ENCODE results near the gene VPS33B.

The VPS33B gene

GRCh38 chr15:90979582-90979981 lies 42.8 kb downstream of the VPS33B start:
- DNase-seq, result no peak

GRCh38 chr15:90974216-90974615 lies 48.2 kb downstream of the VPS33B start:
- no peak for ATAC-seq
- DNase-seq, result no peak

More at GRCh38 chr15:90979582-90979981, 42.8 kb downstream of the VPS33B start:
- ATAC-seq, result no peak

- no peak for DNase-seq
- ATAC-seq, result no peak
Observed at GRCh38 chr15:90972133-90972532, 50.3 kb downstream of the VPS33B start.

GRCh38 chr15:90970274-90970673 lies 52.1 kb downstream of the VPS33B start:
- DNase-seq (no peak), ATAC-seq (no peak)

GRCh38 chr15:90968434-90968833 lies 54.0 kb downstream of the VPS33B start:
- DNase-seq (no peak), ATAC-seq (no peak)

- DNase-seq (no peak), ATAC-seq (no peak)
Observed at GRCh38 chr15:90967206-90967605, 55.2 kb downstream of the VPS33B start.

- DNase-seq, result no peak
- no peak for ATAC-seq
Observed at GRCh38 chr15:90966262-90966661, 56.1 kb downstream of the VPS33B start.

GRCh38 chr15:90962021-90962420 lies 60.4 kb downstream of the VPS33B start:
- ATAC-seq (no peak), DNase-seq (no peak)

- ATAC-seq (no peak), DNase-seq (no peak)
Observed at GRCh38 chr15:90960298-90961091, 61.9 kb downstream of the VPS33B start.

- DNase-seq (no peak), ATAC-seq (no peak)
Observed at GRCh38 chr15:90959894-90960293, 62.5 kb downstream of the VPS33B start.

GRCh38 chr15:90959028-90959595 lies 63.3 kb downstream of the VPS33B start:
- ATAC-seq (no peak), DNase-seq (no peak)

GRCh38 chr15:90957791-90958190 lies 64.6 kb downstream of the VPS33B start:
- DNase-seq, result no peak
- no peak for ATAC-seq

GRCh38 chr15:90957031-90957790 lies 65.2 kb downstream of the VPS33B start:
- no peak for DNase-seq
- ATAC-seq, result no peak

- DNase-seq, result peak; percentile 85
- ATAC-seq, result no peak
Observed at GRCh38 chr15:90956274-90957030, 65.9 kb downstream of the VPS33B start.

- no peak for DNase-seq
- no peak for ATAC-seq
Observed at GRCh38 chr15:90955624-90956273, 66.6 kb downstream of the VPS33B start.

GRCh38 chr15:90954712-90955623 lies 67.4 kb downstream of the VPS33B start, which contains the start of gene RCCD1:
RCCD1 (plus strand) TSS chr15:90954884; CDS start chr15:90956735, 1,851 bp downstream.
- peak; percentile 92 for DNase-seq
- peak; percentile 95 for ATAC-seq

- ATAC-seq (no peak), DNase-seq (no peak)
Observed at GRCh38 chr15:90953947-90954711, 68.3 kb downstream of the VPS33B start.

GRCh38 chr15:90952901-90953677 lies 69.3 kb downstream of the VPS33B start:
- DNase-seq, result no peak
- no peak for ATAC-seq

GRCh38 chr15:90950676-90951075 lies 71.7 kb downstream of the VPS33B start:
- DNase-seq (no peak), ATAC-seq (no peak)
